IPS DF 19.7 (cell line): ENCODE results near the gene RNF168.
"Not testable (repeated sequence)": the region's sequence is repeated elsewhere in the genome, so short reads cannot be mapped to it uniquely, and the experiment has no call there.

Source experiments
- DNase-seq: peaks from one replicate; pipeline ENCODE4 v3.0.0-alpha.2; 2013; ENCODE audit warnings: low read depth, low spot score

The RNF168 gene, protein sequence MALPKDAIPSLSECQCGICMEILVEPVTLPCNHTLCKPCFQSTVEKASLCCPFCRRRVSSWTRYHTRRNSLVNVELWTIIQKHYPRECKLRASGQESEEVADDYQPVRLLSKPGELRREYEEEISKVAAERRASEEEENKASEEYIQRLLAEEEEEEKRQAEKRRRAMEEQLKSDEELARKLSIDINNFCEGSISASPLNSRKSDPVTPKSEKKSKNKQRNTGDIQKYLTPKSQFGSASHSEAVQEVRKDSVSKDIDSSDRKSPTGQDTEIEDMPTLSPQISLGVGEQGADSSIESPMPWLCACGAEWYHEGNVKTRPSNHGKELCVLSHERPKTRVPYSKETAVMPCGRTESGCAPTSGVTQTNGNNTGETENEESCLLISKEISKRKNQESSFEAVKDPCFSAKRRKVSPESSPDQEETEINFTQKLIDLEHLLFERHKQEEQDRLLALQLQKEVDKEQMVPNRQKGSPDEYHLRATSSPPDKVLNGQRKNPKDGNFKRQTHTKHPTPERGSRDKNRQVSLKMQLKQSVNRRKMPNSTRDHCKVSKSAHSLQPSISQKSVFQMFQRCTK

GRCh38 chr3:196503196-196504076 lies at the start of gene RNF168:
RNF168 (minus strand) TSS chr3:196503768; CDS start chr3:196503173, 595 bp downstream.
- peak; percentile 83 for DNase-seq

DNA sequence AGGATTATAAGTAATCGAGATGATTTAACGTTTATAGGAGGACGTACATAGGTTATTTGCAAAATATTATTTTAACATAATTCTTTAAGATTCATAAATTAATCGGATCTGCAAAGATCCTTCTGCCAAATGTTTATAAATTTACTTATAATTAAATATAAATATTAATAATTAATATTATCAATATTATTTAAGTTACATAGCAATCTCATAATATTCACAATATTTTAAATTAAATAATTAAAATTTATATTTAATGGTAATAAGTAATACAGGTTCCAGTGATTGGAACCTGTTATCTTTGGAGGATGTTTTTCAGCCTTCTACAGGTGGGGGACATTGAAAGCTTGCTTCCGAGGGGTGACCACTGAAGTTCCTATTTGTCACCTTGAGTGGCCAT lies 48.7 kb upstream of the RNF168 start:
- DNase-seq, result no peak

DNA sequence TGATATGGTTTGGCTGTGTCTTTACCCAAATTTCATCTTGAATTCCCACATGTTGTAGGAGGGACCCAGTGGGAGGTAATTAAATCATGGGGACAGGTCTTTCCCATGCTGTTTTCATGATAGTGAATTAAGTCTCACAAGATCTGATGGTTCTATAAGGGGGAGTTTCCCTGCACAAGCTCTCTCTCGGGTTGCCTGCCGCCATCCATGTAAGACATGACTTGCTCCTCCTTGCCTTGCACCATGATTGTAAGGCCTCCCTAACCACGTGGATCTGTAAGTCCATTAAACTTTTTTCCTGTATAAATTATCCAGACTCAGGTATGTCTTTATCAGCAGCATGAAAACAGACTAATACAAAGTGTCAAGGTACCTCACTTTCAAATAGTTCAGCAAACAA lies 46.6 kb upstream of the RNF168 start:
- not testable (repeated sequence) for DNase-seq

DNA sequence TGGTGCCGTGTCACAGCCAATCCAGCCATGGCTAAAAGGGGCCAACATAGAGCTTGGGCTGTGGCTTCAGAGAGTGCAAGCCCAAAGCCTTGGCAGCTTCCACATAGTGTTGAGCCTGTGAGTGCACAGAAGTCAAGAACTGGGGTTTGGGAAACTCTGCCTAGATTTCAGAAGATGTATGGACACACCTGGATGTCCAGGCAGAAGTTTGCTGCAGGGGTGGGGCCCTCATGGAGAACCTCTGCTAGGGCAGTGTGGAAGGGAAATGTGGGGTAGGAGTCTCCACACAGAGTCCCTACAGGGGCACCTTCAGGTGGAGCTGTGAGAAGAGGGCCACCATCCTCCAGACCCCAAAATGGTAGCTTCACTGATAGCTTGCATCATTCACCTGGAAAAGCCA lies 45.7 kb upstream of the RNF168 start:
- DNase-seq, result not testable (repeated sequence)

DNA sequence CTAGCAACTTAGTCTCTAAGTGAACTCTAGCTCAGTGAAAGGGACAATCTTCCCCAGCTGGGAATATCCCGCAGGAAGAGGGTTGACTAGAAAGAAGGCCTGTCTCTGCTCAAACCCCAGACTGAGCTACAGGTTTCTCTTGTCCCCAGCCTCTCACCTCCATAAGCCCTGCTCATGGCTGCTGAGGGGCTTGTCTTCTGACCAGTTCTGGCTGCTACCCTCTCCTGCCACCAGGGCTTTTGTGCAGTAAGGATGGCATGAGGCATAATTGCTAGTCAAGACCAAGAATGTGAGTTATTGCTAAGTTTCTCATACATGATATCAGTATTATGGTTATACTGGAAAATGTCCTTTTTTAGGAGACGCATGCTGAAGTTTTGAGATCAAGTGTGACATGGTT lies 43.5 kb upstream of the RNF168 start:
- no peak for DNase-seq

DNA sequence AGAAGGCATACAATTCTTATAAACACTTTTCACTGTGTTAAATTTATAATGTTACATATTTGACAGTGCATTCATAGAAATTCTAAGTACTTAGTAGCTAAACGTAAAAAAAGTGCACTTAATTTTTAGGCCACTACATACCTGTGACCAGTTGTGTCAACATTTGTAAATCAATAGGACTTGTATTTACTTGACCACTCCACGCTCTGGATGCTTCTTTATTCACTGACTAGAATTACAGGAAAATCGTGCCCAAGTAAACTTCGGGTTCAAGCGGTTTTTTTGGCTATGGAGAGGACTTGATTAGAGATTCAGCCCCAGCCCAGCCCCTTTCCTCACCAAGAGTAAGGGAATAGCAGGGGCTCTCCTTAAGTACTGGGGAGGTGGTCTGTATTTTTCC lies 43.0 kb upstream of the RNF168 start:
- DNase-seq, result no peak

DNA sequence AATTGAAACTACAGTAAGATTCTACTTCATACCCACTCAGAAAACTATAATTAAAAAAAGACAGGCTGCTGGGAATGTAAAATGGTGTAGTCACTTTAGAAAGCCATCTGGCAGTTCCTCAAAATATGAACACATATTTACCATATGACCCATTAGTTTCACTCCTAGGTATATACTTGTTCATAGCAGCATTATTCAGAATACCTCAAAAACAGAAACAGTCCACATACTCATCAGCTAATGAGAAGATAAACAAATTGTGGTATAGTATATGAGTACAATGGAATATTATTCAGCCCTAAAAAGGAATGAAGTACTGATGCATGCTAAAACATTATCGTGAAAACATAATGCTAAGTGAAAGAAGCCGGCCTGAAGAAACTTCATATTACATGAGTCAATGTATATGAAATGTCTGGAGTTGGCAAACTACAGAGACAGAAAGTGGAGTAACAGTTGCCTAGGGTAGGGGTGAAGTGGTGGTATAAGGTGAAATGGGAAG lies 41.0 kb upstream of the RNF168 start:
- no peak for DNase-seq

DNA sequence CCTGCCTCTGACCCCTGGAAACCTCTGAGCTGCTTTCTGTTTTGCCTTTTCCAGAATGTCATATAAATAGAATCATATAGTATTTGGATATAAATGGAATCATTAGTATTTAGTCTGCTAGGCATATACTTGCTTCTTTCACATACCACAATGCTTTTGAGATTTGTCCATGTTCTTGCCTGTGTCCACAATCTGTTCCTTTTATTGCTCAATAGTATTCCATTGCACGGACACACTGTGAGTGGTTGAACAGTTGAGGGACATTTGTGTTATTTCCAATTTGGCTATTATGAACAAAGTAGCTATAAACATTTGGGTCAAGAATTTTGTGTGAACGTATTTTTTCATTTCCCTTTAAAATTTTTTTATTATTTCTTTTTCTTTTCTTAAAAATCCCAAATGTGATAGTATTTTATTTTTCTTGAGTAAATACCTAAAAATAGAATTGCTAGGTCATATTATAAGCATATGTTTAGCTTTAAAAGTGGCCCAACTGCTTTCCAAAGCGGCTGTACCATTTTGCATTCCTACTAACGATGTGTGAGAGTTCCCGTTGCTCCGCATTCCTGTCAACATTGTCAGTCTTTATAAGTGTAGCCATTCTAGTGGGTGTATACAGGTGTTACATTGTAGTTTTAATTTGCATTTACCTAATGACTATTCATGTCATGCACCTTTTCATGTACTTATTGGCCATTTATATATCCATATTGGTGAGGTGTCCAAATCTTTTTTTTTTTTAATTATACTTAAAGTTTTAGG lies 38.3 kb upstream of the RNF168 start:
- DNase-seq, result no peak

GRCh38 chr3:196537319-196537984 lies 33.9 kb upstream of the RNF168 start:
- no peak for DNase-seq

- no peak for DNase-seq
Measured at GRCh38 chr3:196533260-196533681, 29.7 kb upstream of the RNF168 start.

- no peak for DNase-seq
Measured at GRCh38 chr3:196531418-196531817, 27.9 kb upstream of the RNF168 start.

DNA sequence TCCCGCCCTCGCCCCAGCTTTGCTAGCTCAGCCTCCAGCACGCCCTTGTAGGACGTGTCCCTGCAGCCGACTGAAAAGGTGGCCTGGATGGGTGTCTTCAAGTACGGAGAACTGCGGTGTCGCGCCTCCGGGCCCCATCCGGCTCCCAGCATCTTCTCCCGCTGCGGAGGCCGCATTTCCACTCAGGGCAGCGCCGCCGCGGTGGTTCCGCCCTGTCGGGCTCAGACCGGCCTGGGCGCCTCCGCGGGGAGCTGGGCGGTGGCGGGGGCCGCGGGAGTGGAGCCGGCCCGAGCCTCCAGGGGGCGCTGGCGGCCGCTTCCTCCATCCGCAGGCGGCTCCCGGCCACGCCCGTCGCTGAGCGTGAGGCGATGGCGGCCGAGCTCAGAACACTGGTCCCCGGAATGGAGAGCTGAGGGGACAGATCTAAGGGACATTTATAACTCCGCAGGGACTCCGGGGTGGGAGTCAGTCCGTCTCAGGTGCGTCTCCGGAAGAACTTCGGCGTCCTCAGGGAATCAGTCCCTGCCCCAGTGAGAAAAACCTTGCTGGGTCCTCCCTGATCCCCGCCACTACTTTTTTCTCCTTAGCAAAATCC lies 25.2 kb upstream of the RNF168 start:
- DNase-seq, result no peak

DNA sequence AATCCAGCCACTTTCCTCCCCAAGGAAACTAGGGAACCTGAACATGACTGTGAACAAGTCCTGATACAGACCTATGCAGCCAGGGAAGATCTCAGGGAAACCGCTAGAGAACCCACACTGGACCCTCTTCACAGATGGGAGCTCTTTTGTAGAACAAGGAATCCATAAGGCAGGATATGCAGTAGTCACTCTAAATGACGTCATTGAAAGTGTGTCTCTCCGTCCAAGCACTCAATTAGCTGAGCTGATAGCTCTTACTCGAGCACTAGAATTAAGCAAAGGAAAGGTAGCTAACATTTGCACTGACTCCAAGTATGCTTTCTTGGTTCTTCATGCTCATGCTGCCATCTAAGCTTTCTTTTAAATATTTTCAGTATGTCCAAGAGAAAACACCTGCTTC lies 21.6 kb upstream of the RNF168 start:
- DNase-seq, result no peak

- no peak for DNase-seq
Measured at GRCh38 chr3:196524527-196524926, 21.0 kb upstream of the RNF168 start.

GRCh38 chr3:196523841-196524240 lies 20.3 kb upstream of the RNF168 start:
- no peak for DNase-seq

- DNase-seq, result not testable (repeated sequence)
Measured at GRCh38 chr3:196521291-196521690, 17.7 kb upstream of the RNF168 start.

DNA sequence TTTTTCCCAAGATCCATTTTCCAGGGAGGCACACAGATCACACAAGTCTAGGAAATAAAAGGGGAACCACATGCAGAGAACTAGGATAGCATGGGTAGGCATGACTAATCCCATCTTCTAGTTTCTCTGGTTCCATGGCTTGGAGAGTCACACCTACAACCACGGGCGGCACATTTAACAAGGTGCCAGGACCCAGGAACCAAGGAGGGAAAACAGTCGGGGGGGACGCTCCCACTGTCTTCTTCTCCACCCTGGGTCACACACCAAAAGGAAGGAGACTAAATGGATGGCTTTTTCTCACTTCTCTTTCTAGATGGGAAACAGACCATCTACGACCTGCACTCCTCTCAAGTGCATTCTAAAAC lies 16.1 kb upstream of the RNF168 start:
- no peak for DNase-seq

- DNase-seq, result no peak
Measured at GRCh38 chr3:196518966-196519717, 15.6 kb upstream of the RNF168 start.

GRCh38 chr3:196517919-196518318 lies 14.4 kb upstream of the RNF168 start:
- DNase-seq, result no peak
